Mesodermal cell (in vitro differentiated cells): ENCODE measurements around the gene TRIM38.
"Not testable (repeated sequence)": the region's sequence is repeated elsewhere in the genome, so short reads cannot be mapped to it uniquely, and the experiment has no call there.

Experiments used
- H3K27ac ChIP-seq: 2 replicates; pipeline ENCODE4 v1.7.0; 2013; ENCODE audit warnings: mild to moderate bottlenecking, low read depth, low read length, moderate library complexity; ENCODE audit not compliant: severe bottlenecking
- H3K36me3 ChIP-seq: 2 replicates; pipeline ENCODE4 v1.7.1; 2013; ENCODE audit warnings: mild to moderate bottlenecking, low read length, moderate library complexity; ENCODE audit not compliant: control insufficient read depth, insufficient read depth
- H3K4me1 ChIP-seq: one replicate; pipeline ENCODE4 v1.7.1; 2013; ENCODE audit warnings: mild to moderate bottlenecking, low read length; ENCODE audit not compliant: insufficient read depth, control insufficient read depth, poor library complexity, severe bottlenecking
- H3K4me3 ChIP-seq: 2 replicates; pipeline ENCODE4 v1.7.0; 2013; ENCODE audit warnings: low read length, control low read depth, mild to moderate bottlenecking; ENCODE audit not compliant: insufficient read depth, poor library complexity, severe bottlenecking; ENCODE audit errors: extremely low read depth
- H3K9me3 ChIP-seq: 2 replicates; pipeline ENCODE4 v1.7.1; 2013; ENCODE audit warnings: mild to moderate bottlenecking, low read length, moderate library complexity; ENCODE audit not compliant: control insufficient read depth
- WGBS, 2 experiments: methylation state at CpG; one replicate each; pipeline ENCODE4 v1.1.5; 2013; ENCODE audit warnings: missing lambda C conversion rate in 2 of 2; ENCODE audit not compliant: insufficient coverage in 2 of 2; 5-methylcytosine and 5-hydroxymethylcytosine counted together

Gene TRIM38

GRCh38 chr6:25927178-25927577 lies 35.4 kb upstream of the TRIM38 start:
- no peaks in the 10 kb centered on the region for H3K9me3 ChIP-seq
- H3K4me3 ChIP-seq: no peak overlapping the region
- WGBS, 2 experiments: 100% methylated on average over 1 of the region's 2 CpGs; no CpG with 5 or more reads in 1 of the 2 experiments
- no peak overlapping the region for H3K27ac ChIP-seq
- H3K4me1 ChIP-seq: no peaks in the 10 kb centered on the region
- no peaks in the 10 kb centered on the region for H3K36me3 ChIP-seq

- Histone ChIP-seq H3K27ac (no peak overlapping the region), H3K36me3 (no peaks in the 10 kb centered on the region), H3K9me3 (no peaks in the 10 kb centered on the region), H3K4me3 (no peak overlapping the region), H3K4me1 (no peaks in the 10 kb centered on the region)
- WGBS, 2 experiments: 79 to 100% methylated on average over 1 to 2 of the region's 2 CpGs
Measured at GRCh38 chr6:25927756-25928216, 34.8 kb upstream of the TRIM38 start.

GRCh38 chr6:25928562-25929324 lies 33.9 kb upstream of the TRIM38 start:
- Histone ChIP-seq H3K9me3 (no peaks in the 10 kb centered on the region), H3K4me1 (no peaks in the 10 kb centered on the region), H3K36me3 (no peaks in the 10 kb centered on the region), H3K4me3 (no peak overlapping the region), H3K27ac (no peak overlapping the region)
- no CpG with 5 or more reads among the region's 4 CpGs for WGBS, 2 experiments

GRCh38 chr6:25929785-25930184 lies 32.8 kb upstream of the TRIM38 start:
- H3K4me3 ChIP-seq, H3K4me1 ChIP-seq, H3K27ac ChIP-seq, H3K9me3 ChIP-seq, H3K36me3 ChIP-seq: not testable (repeated sequence)
- 87 to 90% methylated on average over 5 to 12 of the region's 12 CpGs for WGBS, 2 experiments

GRCh38 chr6:25930532-25931410 lies 31.8 kb upstream of the TRIM38 start, which contains the start of gene SLC17A2:
TSS of gene SLC17A2 (minus strand) at chr6:25930691. CDS start at chr6:25925796, 4,895 bp downstream.
- Histone ChIP-seq H3K4me3 (no peak within 1 kb of the TSS), H3K27ac (no peak within 1 kb of the TSS), H3K4me1 (no peaks in the 10 kb centered on the region), H3K36me3 (no peaks in the 10 kb centered on the region), H3K9me3 (no peaks in the 10 kb centered on the region)
- 97 to 100% methylated on average over 5 of the region's 9 CpGs for WGBS, 2 experiments

GRCh38 chr6:25931411-25931709 lies 31.2 kb upstream of the TRIM38 start:
- H3K4me3 ChIP-seq: no peak overlapping the region
- H3K9me3 ChIP-seq: no peaks in the 10 kb centered on the region
- no peaks in the 10 kb centered on the region for H3K36me3 ChIP-seq
- H3K4me1 ChIP-seq: no peaks in the 10 kb centered on the region
- no CpG with 5 or more reads among the region's 1 CpG for WGBS, 2 experiments
- H3K27ac ChIP-seq: no peak overlapping the region

GRCh38 chr6:25934156-25934555 lies 28.4 kb upstream of the TRIM38 start:
- H3K4me1 ChIP-seq: no peaks in the 10 kb centered on the region
- H3K27ac ChIP-seq: no peak overlapping the region
- no peak overlapping the region for H3K4me3 ChIP-seq
- H3K36me3 ChIP-seq: no peaks in the 10 kb centered on the region
- 95 to 100% methylated on average over 1 to 2 of the region's 2 CpGs for WGBS, 2 experiments
- H3K9me3 ChIP-seq: no peaks in the 10 kb centered on the region

- Histone ChIP-seq H3K4me1 (no peaks in the 10 kb centered on the region), H3K4me3 (no peak overlapping the region), H3K27ac (no peak overlapping the region), H3K9me3 (no peaks in the 10 kb centered on the region), H3K36me3 (no peaks in the 10 kb centered on the region)
- WGBS, 2 experiments: 80 to 88% methylated on average over 1 to 2 of the region's 3 CpGs
Measured at GRCh38 chr6:25934735-25935313, 27.8 kb upstream of the TRIM38 start.

GRCh38 chr6:25935953-25936352 lies 26.6 kb upstream of the TRIM38 start:
- no peak overlapping the region for H3K27ac ChIP-seq
- 71 to 89% methylated on average over 1 to 3 of the region's 5 CpGs for WGBS, 2 experiments

GRCh38 chr6:25939593-25939992 lies 23.0 kb upstream of the TRIM38 start:
- Histone ChIP-seq H3K36me3 (no peaks in the 10 kb centered on the region), H3K4me3 (no peak overlapping the region), H3K4me1 (no peaks in the 10 kb centered on the region), H3K27ac (no peak overlapping the region), H3K9me3 (no peaks in the 10 kb centered on the region)
- 57 to 77% methylated on average over 1 of the region's 2 CpGs for WGBS, 2 experiments

More at GRCh38 chr6:25935953-25936352, 26.6 kb upstream of the TRIM38 start:
- H3K4me1 ChIP-seq: no peaks in the 10 kb centered on the region
- H3K9me3 ChIP-seq: no peaks in the 10 kb centered on the region
- no peak overlapping the region for H3K4me3 ChIP-seq
- no peaks in the 10 kb centered on the region for H3K36me3 ChIP-seq
